GM12874 (cell line): Measurements from ENCODE around the gene ADAMTS5.

ENCODE experiments used
- CTCF ChIP-seq: IDR thresholded peaks from 2 replicates; pipeline ENCODE4 v1.5.1; 2011; ENCODE audit warnings: low read depth, mild to moderate bottlenecking, control low read depth, low read length, moderate library complexity; ENCODE audit not compliant: insufficient read depth

ADAMTS5 gene

GRCh38 chr21:26961698-26962097 lies 5.2 kb downstream of the ADAMTS5 start:
- TF ChIP-seq CTCF = 0 out of 2 replicates have a peak, but pooled peaks have one; percentile 13

- TF ChIP-seq CTCF = no peak
These were observed 8.1 kb downstream of the ADAMTS5 start for GRCh38 chr21:26958788-26959187.

GRCh38 chr21:26956813-26957212 lies 10.1 kb downstream of the ADAMTS5 start:
- no peak for TF ChIP-seq CTCF

- no peak for TF ChIP-seq CTCF
These were observed 10.7 kb downstream of the ADAMTS5 start for GRCh38 chr21:26956216-26956615.

- TF ChIP-seq CTCF = no peak
These were observed 12.2 kb downstream of the ADAMTS5 start for GRCh38 chr21:26954662-26955121.

GRCh38 chr21:26952374-26953066 lies 14.4 kb downstream of the ADAMTS5 start:
- TF ChIP-seq CTCF = no peak

GRCh38 chr21:26949830-26950229 lies 17.1 kb downstream of the ADAMTS5 start:
- TF ChIP-seq CTCF = no peak
